ENCODE results near the gene SLC22A13. TPM values are rescaled to one million over a fixed set of nuclear protein-coding genes. Genes with fewer than 3 reads are reported as not detected.
"Not testable (repeated sequence)": the region's sequence is repeated elsewhere in the genome, so short reads cannot be mapped to it uniquely, and the experiment has no call there.

Gene SLC22A13
- total and polyA plus RNA-seq, 5 experiments from 2014 or later, result 0.08 to 1.0 (median 1.0) TPM; not detected in 2

DNA sequence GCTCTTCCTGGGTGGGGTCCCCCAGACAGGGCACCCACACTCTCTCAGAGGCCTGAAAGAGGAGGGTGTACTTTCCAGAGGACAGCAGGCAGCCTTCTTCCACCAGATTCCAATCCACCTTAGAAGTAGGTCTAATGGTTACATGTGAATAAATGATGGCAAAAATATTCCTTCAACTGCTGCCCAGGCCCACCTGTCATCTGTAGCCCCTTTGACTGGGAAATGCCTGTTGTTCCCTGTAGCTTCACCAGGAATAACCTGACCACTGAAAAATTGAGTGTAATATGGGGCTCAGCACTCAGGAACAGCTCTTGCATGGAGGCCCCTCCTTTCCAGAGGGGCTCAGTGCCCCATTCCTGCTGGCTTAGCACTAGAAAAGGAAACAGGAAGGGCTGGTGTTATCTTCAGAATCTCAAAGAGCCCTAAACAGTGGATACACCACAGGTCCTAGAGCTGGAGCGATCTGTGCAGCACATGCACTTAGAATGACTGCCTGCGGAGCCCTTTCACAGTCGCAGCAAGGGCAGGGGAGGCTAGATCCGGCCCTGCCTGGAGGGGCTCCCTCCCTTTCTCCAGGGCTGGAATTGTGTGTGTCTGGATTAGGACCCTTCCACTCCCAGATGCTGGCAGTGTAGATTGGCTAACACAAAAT is 48.6 kb downstream of the SLC22A13 start:
- POLR2A ChIA-PET, result interaction anchor here (0.6 kb wide), 1 partner anchor 17 kb away, joined by 6 read pairs; no protein-coding TSS in a partner anchor
- DNase-seq (no peak), ATAC-seq (no peak)
- Mint-ChIP-seq H3K9me3 (no peaks in the 10 kb centered on the region), H3K27me3 (peaks cover 0 to 7% (median 0%) of the 10 kb centered on the region in 5 donors), H3K36me3 (no peaks in the 10 kb centered on the region), H3K27ac (no peak overlapping the region), H3K4me3 (no peak overlapping the region), H3K4me1 (no peaks in the 10 kb centered on the region)

DNA sequence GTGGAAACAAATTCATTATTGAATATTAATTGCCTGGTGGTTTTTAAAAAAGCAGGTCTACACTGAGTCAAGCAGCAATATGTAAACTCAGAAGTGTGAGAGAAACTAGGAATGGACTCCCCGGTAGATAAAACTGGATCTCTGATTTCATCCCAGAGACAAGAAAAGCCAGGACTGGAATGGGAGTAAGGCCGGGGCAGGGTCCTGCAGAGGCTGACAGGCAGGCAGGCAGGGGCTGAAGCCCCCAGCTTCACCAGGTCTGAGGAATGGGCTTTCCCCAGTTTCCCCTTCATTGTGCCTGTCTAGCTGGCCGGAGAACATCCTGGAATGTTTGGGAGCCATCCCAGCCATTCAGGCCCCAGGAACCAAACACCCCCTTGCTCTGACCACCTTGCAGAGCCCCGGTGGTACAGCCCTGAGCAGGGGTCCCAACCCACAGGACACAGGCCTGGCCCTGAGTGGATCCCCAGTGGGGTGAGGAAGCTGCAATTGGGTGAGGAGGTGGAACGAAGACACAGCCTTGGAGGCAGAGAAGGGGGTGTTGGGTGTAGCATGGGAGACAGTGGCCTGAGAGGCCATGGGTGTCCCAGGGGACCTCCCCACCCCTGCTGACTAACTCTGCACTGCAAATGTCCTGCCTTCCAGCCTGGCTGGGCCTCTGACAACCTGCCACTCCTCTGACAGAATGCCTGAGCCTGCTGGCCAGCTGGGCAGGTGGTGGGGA is 49.3 kb downstream of the SLC22A13 start:
- POLR2A ChIA-PET, result no interaction called here
- no peak overlapping the region for H3K4me3 Mint-ChIP-seq

DNA sequence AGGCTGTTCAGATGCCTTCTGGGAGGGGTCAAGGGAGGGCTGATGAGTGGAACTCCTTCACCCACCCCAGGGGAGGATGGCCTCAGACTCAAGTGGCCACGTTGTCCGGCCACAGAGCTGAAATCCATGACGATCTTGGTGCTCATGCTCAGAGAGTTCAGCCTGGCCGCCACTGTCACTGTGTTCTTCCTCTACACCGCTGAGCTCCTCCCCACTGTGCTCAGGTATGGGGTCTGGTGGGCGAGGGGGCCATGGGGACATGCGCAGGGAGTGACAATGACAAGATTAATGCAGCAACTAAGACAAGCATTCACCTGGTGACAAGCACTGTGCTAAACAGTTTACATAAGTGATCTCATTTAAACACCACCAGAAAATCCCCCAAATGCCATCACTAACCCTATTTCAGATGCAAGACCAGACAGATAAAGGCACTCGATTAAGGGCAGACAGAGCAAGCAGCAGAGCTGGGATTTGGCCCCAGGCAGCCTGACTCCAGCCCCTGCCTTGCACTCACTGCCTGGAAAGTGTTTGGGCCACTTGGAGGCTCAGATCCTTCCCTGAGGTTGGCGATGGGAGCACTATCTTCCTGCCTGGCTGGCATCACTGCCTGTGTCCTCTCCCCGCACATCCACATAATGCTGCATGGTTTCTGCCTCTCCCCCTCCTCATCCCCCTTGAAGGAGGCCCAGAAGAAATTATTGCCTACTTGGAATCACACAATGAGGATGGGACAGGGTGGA is 50.0 kb downstream of the SLC22A13 start:
- Mint-ChIP-seq H3K27me3 (peaks cover 0 to 6% (median 0%) of the 10 kb centered on the region in 5 donors), H3K36me3 (no peaks in the 10 kb centered on the region), H3K4me1 (no peaks in the 10 kb centered on the region), H3K27ac (no peak overlapping the region), H3K4me3 (no peak overlapping the region), H3K9me3 (peaks cover 0 to 2% (median 0%) of the 10 kb centered on the region in 9 donors)
- ATAC-seq (no peak), DNase-seq (no peak)
- POLR2A ChIA-PET, result no interaction called here

More for the DNA sequence above, 49.3 kb downstream of the SLC22A13 start:
- Mint-ChIP-seq H3K27ac (no peak overlapping the region), H3K27me3 (peaks cover 0 to 6% (median 0%) of the 10 kb centered on the region in 5 donors), H3K9me3 (no peaks in the 10 kb centered on the region), H3K4me1 (no peaks in the 10 kb centered on the region), H3K36me3 (no peaks in the 10 kb centered on the region)
- no peak for DNase-seq
- ATAC-seq, result no peak

DNA sequence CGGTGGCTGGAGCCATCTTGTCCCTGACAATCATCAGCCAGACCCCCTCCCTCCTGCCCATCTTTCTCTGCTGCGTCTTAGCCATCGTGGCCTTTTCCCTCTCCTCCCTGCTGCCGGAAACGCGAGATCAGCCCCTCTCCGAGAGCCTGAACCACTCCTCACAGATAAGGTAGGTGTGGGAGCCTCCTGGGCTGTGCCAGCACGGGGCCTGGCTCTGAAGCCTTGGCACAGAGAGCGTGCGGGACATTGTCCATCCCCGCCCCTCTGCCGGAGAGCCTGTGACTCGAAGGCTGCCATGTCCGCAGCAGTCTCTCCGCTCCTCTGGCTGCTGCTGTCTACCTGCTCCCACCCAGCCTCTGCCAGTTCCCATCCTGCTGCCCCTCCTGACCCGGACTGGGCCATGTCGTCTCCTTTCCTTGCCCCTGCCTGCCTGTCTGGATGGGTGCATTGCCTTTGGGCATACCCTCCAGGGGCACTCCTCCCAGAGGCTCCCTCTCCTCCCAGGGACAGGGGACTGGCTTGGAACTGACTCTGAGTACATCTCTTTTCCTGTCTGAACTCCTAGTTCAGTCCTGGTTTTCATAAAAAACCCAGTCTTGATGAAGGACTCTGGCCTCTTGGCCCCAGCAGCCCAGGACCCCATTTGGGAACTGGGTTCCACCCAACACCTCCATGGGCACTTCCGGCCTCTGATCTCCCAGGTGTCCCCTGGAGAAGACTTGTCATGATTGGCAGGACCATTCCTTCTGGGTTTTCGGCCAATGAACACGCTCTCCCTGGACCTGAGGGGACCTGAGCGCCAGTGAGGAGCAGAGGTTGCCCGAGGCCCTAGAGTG is 51.0 kb downstream of the SLC22A13 start:
- H3K36me3 Mint-ChIP-seq, result peaks cover 0 to under 1% (median 0%) of the 10 kb centered on the region in 3 donors
- DNase-seq (no peak), ATAC-seq (no peak)
- no peak overlapping the region for H3K4me3 Mint-ChIP-seq
- H3K27me3 Mint-ChIP-seq, result peaks cover 0 to 6% (median 0%) of the 10 kb centered on the region in 5 donors
- H3K27ac Mint-ChIP-seq, result no peak overlapping the region
- H3K9me3 Mint-ChIP-seq, result peaks cover 0 to 6% (median 0%) of the 10 kb centered on the region in 9 donors
- POLR2A ChIA-PET, result no interaction called here
- H3K4me1 Mint-ChIP-seq, result no peaks in the 10 kb centered on the region

- POLR2A ChIA-PET, result no interaction called here
- peaks cover 0 to 5% (median 0%) of the 10 kb centered on the region in 5 donors for H3K27me3 Mint-ChIP-seq
Observed at GRCh38 chr3:38317192-38317759, 51.7 kb downstream of the SLC22A13 start.

GRCh38 chr3:38318766-38319671 is 53.4 kb downstream of the SLC22A13 start:
- Mint-ChIP-seq H3K27me3 (peaks cover 0 to 2% (median 0%) of the 10 kb centered on the region in 5 donors), H3K4me3 (no peak overlapping the region), H3K36me3 (peaks cover 0 to 2% (median 0%) of the 10 kb centered on the region in 3 donors), H3K9me3 (peaks cover 0 to 6% (median 3%) of the 10 kb centered on the region in 9 donors), H3K27ac (no peak overlapping the region), H3K4me1 (no peaks in the 10 kb centered on the region)
- ATAC-seq, result no peak
- POLR2A ChIA-PET, result no interaction called here
- DNase-seq, result no peak

More at GRCh38 chr3:38317192-38317759, 51.7 kb downstream of the SLC22A13 start:
- Mint-ChIP-seq H3K27ac (peak overlapping the region in 1 of 10 donors; percentile 30), H3K9me3 (peaks cover 0 to 6% (median 2%) of the 10 kb centered on the region in 9 donors), H3K36me3 (peaks cover 0 to 2% (median 0%) of the 10 kb centered on the region in 3 donors), H3K4me1 (no peaks in the 10 kb centered on the region), H3K4me3 (no peak overlapping the region)
- ATAC-seq (no peak), DNase-seq (no peak)

DNA sequence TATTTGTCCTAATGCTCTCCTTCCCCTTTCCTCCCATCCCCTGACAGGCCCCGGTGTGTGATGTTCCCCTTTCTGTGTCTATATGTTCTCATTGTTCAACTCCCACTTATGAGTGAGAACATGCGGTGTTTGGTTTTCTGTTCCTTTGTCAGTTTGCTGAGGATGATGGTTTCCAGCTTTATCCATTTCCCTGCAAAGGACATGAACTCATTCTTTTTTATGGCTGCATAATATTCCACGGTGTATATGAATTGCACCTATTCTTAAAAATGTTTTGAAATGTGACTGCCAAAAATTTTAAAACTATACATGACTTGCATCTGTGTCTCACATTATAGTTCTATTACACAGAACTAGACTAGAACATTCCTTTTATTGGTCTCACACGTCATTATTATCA is 55.0 kb downstream of the SLC22A13 start:
- H3K4me3 Mint-ChIP-seq, H3K9me3 Mint-ChIP-seq, DNase-seq, H3K27me3 Mint-ChIP-seq, ATAC-seq, POLR2A ChIA-PET, H3K36me3 Mint-ChIP-seq, H3K27ac Mint-ChIP-seq, H3K4me1 Mint-ChIP-seq: not testable (repeated sequence)

- peaks cover 0 to 10% (median 2%) of the 10 kb centered on the region in 5 donors for H3K27me3 Mint-ChIP-seq
- no peaks in the 10 kb centered on the region for H3K4me1 Mint-ChIP-seq
- peaks cover 0 to 6% (median 3%) of the 10 kb centered on the region in 9 donors for H3K9me3 Mint-ChIP-seq
- DNase-seq (no peak), ATAC-seq (no peak)
- no peak overlapping the region for H3K27ac Mint-ChIP-seq
- H3K36me3 Mint-ChIP-seq, result peaks cover 0 to 2% (median 0%) of the 10 kb centered on the region in 3 donors
- no peak overlapping the region for H3K4me3 Mint-ChIP-seq
- POLR2A ChIA-PET, result no interaction called here
Observed at GRCh38 chr3:38323060-38323459, 57.4 kb downstream of the SLC22A13 start.

DNA sequence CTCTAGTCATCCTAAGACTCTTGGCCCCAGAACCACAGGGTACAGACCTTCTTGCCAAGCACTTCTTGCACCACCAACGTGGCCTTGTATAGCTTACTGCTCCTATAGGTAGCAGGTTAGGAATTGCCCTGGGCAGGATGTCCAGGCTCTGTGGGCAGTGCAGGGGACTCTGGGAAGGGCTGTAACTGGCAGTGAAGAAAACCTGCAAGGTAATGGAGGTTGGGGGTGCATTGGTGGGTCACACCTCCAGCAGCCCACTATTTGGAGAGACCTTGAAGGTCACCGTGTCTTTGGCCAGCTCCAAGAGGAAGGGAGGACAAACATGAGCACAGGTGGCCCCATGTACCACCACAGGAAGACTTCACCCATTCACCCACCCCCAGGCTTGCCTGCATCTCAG is 59.6 kb downstream of the SLC22A13 start:
- peaks cover 0 to 6% (median 3%) of the 10 kb centered on the region in 9 donors for H3K9me3 Mint-ChIP-seq
- POLR2A ChIA-PET, result no interaction called here
- peaks cover 0 to 10% (median 2%) of the 10 kb centered on the region in 5 donors for H3K27me3 Mint-ChIP-seq
- no peak for ATAC-seq
- no peak for DNase-seq
- no peak overlapping the region for H3K4me3 Mint-ChIP-seq
- H3K27ac Mint-ChIP-seq, result no peak overlapping the region
- no peaks in the 10 kb centered on the region for H3K4me1 Mint-ChIP-seq
- peaks cover 0 to 2% (median 0%) of the 10 kb centered on the region in 3 donors for H3K36me3 Mint-ChIP-seq

- DNase-seq, result no peak
- Mint-ChIP-seq H3K27ac (no peak overlapping the region), H3K4me3 (no peak overlapping the region), H3K36me3 (no peaks in the 10 kb centered on the region), H3K9me3 (peaks cover 0 to 5% (median 0%) of the 10 kb centered on the region in 9 donors), H3K4me1 (no peaks in the 10 kb centered on the region), H3K27me3 (peaks cover 0 to 10% (median 2%) of the 10 kb centered on the region in 5 donors)
- POLR2A ChIA-PET, result no interaction called here
- ATAC-seq, result no peak
Observed at GRCh38 chr3:38327335-38328009, 61.9 kb downstream of the SLC22A13 start.

All from naive thymus-derived CD8-positive, alpha-beta T cell (primary cell).